Keratinocyte (primary cell): ENCODE measurements around the gene SEC16A. TPM values are rescaled to one million over a fixed set of nuclear protein-coding genes. Genes with fewer than 3 reads are reported as not detected.
A peak's percentile ranks its signal among the peaks of the same experiment; 100 is the strongest.

Source experiments
- DNase-seq: peaks from one replicate; pipeline ENCODE4 v3.0.0-alpha.2; 2011; ENCODE audit warnings: low read depth, missing footprints, low spot score
- FAIRE-seq: peaks from 2 replicates; lab custom pipeline; 2011; peaks lifted over from hg19 to GRCh38; lab: Jason Lieb, UNC
- H2AFZ ChIP-seq: 2 replicates; pipeline ENCODE4 v1.6.0; 2012; ENCODE audit warnings: low read length, control low read depth, inconsistent platforms; ENCODE audit not compliant: control insufficient read depth
- H3K27ac ChIP-seq: 2 replicates; pipeline ENCODE4 v1.5.1; 2011; ENCODE audit warnings: low read length; ENCODE audit not compliant: control insufficient read depth, insufficient read depth
- H3K27me3 ChIP-seq: 3 replicates; pipeline ENCODE4 v1.6.0; 2011; ENCODE audit warnings: low read length; ENCODE audit not compliant: control insufficient read depth, insufficient read depth; ENCODE audit errors: extremely low read depth
- H3K36me3 ChIP-seq, 2 experiments: 2 replicates in 1 of 2; 3 replicates in 1 of 2; pipeline ENCODE4 v1.5.1; 2011; ENCODE audit warnings: low read length in 2 of 2, mild to moderate bottlenecking in 1 of 2; ENCODE audit not compliant: control insufficient read depth in 2 of 2, insufficient read depth in 2 of 2; ENCODE audit errors: extremely low read depth in 1 of 2
- H3K4me1 ChIP-seq: 3 replicates; pipeline ENCODE4 v1.5.1; 2011; ENCODE audit warnings: low read length; ENCODE audit not compliant: control insufficient read depth, insufficient read depth; ENCODE audit errors: extremely low read depth
- H3K4me2 ChIP-seq: 3 replicates; pipeline ENCODE4 v1.6.0; 2011; ENCODE audit warnings: low read depth, low read length; ENCODE audit not compliant: control insufficient read depth, insufficient read depth; ENCODE audit errors: extremely low read depth
- H3K4me3 ChIP-seq, 3 experiments: fragments of 200-600 bp in 1 of 3; sonication (generic) in 1 of 3; 2 replicates in 2 of 3; 3 replicates in 1 of 3; pipeline ENCODE4 v1.5.1; 2011 to 2016; ENCODE audit warnings: low read length in 3 of 3, mild to moderate bottlenecking in 3 of 3, control low read depth in 2 of 3, inconsistent platforms in 1 of 3, low read depth in 1 of 3, mixed read lengths in 1 of 3, mixed run types in 1 of 3, moderate library complexity in 1 of 3; ENCODE audit not compliant: control insufficient read depth in 2 of 3, insufficient read depth in 2 of 3; ENCODE audit errors: extremely low read depth in 1 of 3
- H3K79me2 ChIP-seq: 2 replicates; pipeline ENCODE4 v1.6.0; 2012; ENCODE audit warnings: low read length; ENCODE audit not compliant: control insufficient read depth, insufficient read depth
- H3K9ac ChIP-seq: 3 replicates; pipeline ENCODE4 v1.6.0; 2011; ENCODE audit warnings: low read length; ENCODE audit not compliant: control insufficient read depth, insufficient read depth; ENCODE audit errors: extremely low read depth
- H3K9me1 ChIP-seq: 3 replicates; pipeline ENCODE4 v1.6.0; 2011; ENCODE audit warnings: low read length; ENCODE audit not compliant: control insufficient read depth, insufficient read depth; ENCODE audit errors: extremely low read depth
- H3K9me3 ChIP-seq: 2 replicates; pipeline ENCODE4 v1.5.1; 2012; ENCODE audit warnings: low read depth, low read length; ENCODE audit not compliant: control insufficient read depth
- H4K20me1 ChIP-seq: 3 replicates; pipeline ENCODE4 v1.6.0; 2011; ENCODE audit warnings: low read length; ENCODE audit not compliant: control insufficient read depth, insufficient read depth; ENCODE audit errors: extremely low read depth
- CTCF ChIP-seq, 3 experiments: IDR thresholded peaks in 1 of 3; conservative IDR thresholded peaks in 1 of 3; optimal IDR thresholded peaks in 1 of 3; 2 replicates in 2 of 3; 3 replicates in 1 of 3; pipeline versions ENCODE3 to v1.5.1; 2011; ENCODE audit warnings: low read length in 3 of 3, mild to moderate bottlenecking in 3 of 3, moderate library complexity in 2 of 3, control low read depth in 1 of 3, inconsistent platforms in 1 of 3; ENCODE audit not compliant: insufficient read depth in 2 of 3; ENCODE audit errors: extremely low read depth in 1 of 3
- EZH2 ChIP-seq: IDR thresholded peaks from one replicate; pipeline ENCODE4 v1.6.1; 2012; ENCODE audit warnings: inconsistent platforms, mild to moderate bottlenecking, low read length, moderate library complexity
- dilution Hi-C: fragments of 300-500 bp; cut with MboI; formaldehyde crosslinking; loops from one replicate; pipeline ENCODE4 v1.7.0; 2020; ENCODE audit warnings: low sequenced_read_pairs; ENCODE audit not compliant: extremely low pct_ligation_motif_present
- polyA plus RNA-seq, 5 experiments: library from polyadenylated mRNA; depleted of rRNA in 3 of 5; stranded (reverse) in 3 of 5; stranded (forward) in 1 of 5; unstranded in 1 of 5; fragments of >200 nt; gene quantifications; 1 replicate in 1 of 5; 2 replicates in 3 of 5; 3 replicates in 1 of 5; pipeline versions ENCODE4 v1.2.1 to v1.2.3, GENCODE V29; 2011 to 2012; ENCODE audit warnings: missing spikeins in 2 of 5, low read depth in 1 of 5, low replicate concordance in 1 of 5

Gene SEC16A
- polyA plus RNA-seq, 1 donor (not counting 4 experiments of a cell fraction or from before 2014, with no cell fraction given), result 15.8 TPM

- Histone ChIP-seq H3K36me3 (peaks cover 24 to 25% of the 10 kb centered on the region in 2 experiments), H3K4me1 (peaks cover 12% of the 10 kb centered on the region), H2AFZ (no peak overlapping the region), H3K4me3 (no peak overlapping the region), H3K9me3 (no peaks in the 10 kb centered on the region), H4K20me1 (peaks cover 5% of the 10 kb centered on the region), H3K79me2 (peaks cover 32% of the 10 kb centered on the region), H3K4me2 (no peak overlapping the region), H3K9me1 (peaks cover 4% of the 10 kb centered on the region), H3K27me3 (no peaks in the 10 kb centered on the region), H3K9ac (no peak overlapping the region), H3K27ac (no peak overlapping the region)
- DNase-seq (no peak), FAIRE-seq (no peak)
- dilution Hi-C loops, result no loop called here
- no peak for TF ChIP-seq CTCF (optimal IDR thresholded peaks at IDR 0.05 in 1 of 3, IDR thresholded peaks at IDR 0.05 in 1 of 3, conservative IDR thresholded peaks at IDR 0.05 in 1 of 3; ENCODE audit: extremely low read depth in 1 of 3, insufficient read depth in 2 of 3, low read length in 3 of 3)
- TF ChIP-seq EZH2, result no peak
Measured at GRCh38 chr9:136401173-136401922, 81.5 kb downstream of the SEC16A start.

- Histone ChIP-seq H3K9ac (peak within 1 kb of the TSS; percentile 92), H3K4me3 (peak within 1 kb of the TSS; percentile 71 to 88 (median 75)), H2AFZ (peak within 1 kb of the TSS; percentile 48), H3K36me3 (peaks cover 26 to 33% of the 10 kb centered on the region in 2 experiments), H3K9me3 (no peaks in the 10 kb centered on the region), H3K27ac (peak within 1 kb of the TSS; percentile 60), H4K20me1 (peaks cover 5% of the 10 kb centered on the region), H3K4me2 (peak within 1 kb of the TSS; percentile 91), H3K9me1 (peaks cover 4% of the 10 kb centered on the region), H3K79me2 (peaks cover 37% of the 10 kb centered on the region), H3K27me3 (no peaks in the 10 kb centered on the region), H3K4me1 (peaks cover 12% of the 10 kb centered on the region)
- peak; percentile 59 for FAIRE-seq
- dilution Hi-C loops, result no loop called here
- TF ChIP-seq CTCF (optimal IDR thresholded peaks at IDR 0.05 in 1 of 3, IDR thresholded peaks at IDR 0.05 in 1 of 3, conservative IDR thresholded peaks at IDR 0.05 in 1 of 3; ENCODE audit: extremely low read depth in 1 of 3, insufficient read depth in 2 of 3, low read length in 3 of 3) (peak in 2 of 3 experiments; percentile 76 to 83), EZH2 (no peak)
- DNase-seq, result peak; percentile 48
Measured at GRCh38 chr9:136400038-136400834, 82.6 kb downstream of the SEC16A start, which contains the start of gene SNAPC4. Gene SNAPC4, minus strand, starts transcription at chr9:136400170. Its CDS starts 1,742 bp downstream, at chr9:136398428.
